WTC11 (cell line): ENCODE data around the gene F2. TPM values are rescaled to one million over a fixed set of nuclear protein-coding genes. Genes with fewer than 3 reads are reported as not detected.

ENCODE experiments used
- ATAC-seq: fragments of 200-7000 bp; cut with Tn5 transposase; 2 replicates; pipeline ENCODE4 v1.10.0; 2021; ENCODE audit warnings: mild to moderate bottlenecking, moderate library complexity
- CTCF ChIA-PET: fragments of 300-600 bp; sonication (Branson Sonifier 250); formaldehyde crosslinking; loops from one replicate; lab custom pipeline; 2021; ENCODE audit warnings: antibody characterized with exemption; lab: Charles Lee
- POLR2A ChIA-PET: fragments of 350-600 bp; sonication (Branson Sonifier 250); formaldehyde crosslinking; loops from one replicate; lab custom pipeline; 2021; ENCODE audit warnings: antibody characterized with exemption; lab: Charles Lee
- DNase-seq: peaks from one replicate; pipeline ENCODE4 v3.0.0; 2021; ENCODE audit warnings: low spot score
- H3K27ac Mint-ChIP-seq: 2 replicates; pipeline ENCODE4 v1.8.0; 2021; ENCODE audit warnings: mixed read lengths
- H3K27me3 Mint-ChIP-seq: 2 replicates; pipeline ENCODE4 v1.8.0; 2021; ENCODE audit warnings: low read depth, mild to moderate bottlenecking, moderate library complexity, mixed read lengths
- H3K36me3 Mint-ChIP-seq: 2 replicates; pipeline ENCODE4 v1.8.0; 2021; ENCODE audit warnings: mixed read lengths
- H3K4me1 Mint-ChIP-seq: 2 replicates; pipeline ENCODE4 v1.8.0; 2022; ENCODE audit warnings: mixed read lengths
- H3K4me3 Mint-ChIP-seq: 2 replicates; pipeline ENCODE4 v1.8.0; 2021; ENCODE audit warnings: mild to moderate bottlenecking, moderate library complexity, mixed read lengths
- H3K9me3 Mint-ChIP-seq: 2 replicates; pipeline ENCODE4 v1.8.0; 2021; ENCODE audit warnings: mixed read lengths
- CREM ChIP-seq: sonication (generic); formaldehyde crosslinking; IDR thresholded peaks from 2 replicates; pipeline ENCODE4 v1.8.1; 2022; ENCODE audit warnings: mild to moderate bottlenecking, missing genetic modification reagents, moderate library complexity
- CTCF ChIP-seq: fragments of 200-600 bp; IDR thresholded peaks from 2 replicates; pipeline ENCODE4 v1.8.0; 2022; ENCODE audit warnings: antibody characterized with exemption
- ERG ChIP-seq: fragments of 250-450 bp; sonication (Bioruptor Pico); IDR thresholded peaks from 2 replicates; pipeline ENCODE4 v1.8.0; 2021; ENCODE audit warnings: mild to moderate bottlenecking
- FOXJ3 ChIP-seq: sonication (generic); formaldehyde crosslinking; IDR thresholded peaks from 2 replicates; pipeline ENCODE4 v1.9.0; 2021; ENCODE audit warnings: missing genetic modification reagents, mild to moderate bottlenecking, borderline replicate concordance
- FOXP1 ChIP-seq: sonication (generic); formaldehyde crosslinking; IDR thresholded peaks from 2 replicates; pipeline ENCODE4 v1.8.0; 2022; ENCODE audit warnings: missing genetic modification reagents, mild to moderate bottlenecking, moderate library complexity, borderline replicate concordance
- GABPB1 ChIP-seq: sonication (generic); formaldehyde crosslinking; IDR thresholded peaks from 2 replicates; pipeline ENCODE4 v1.8.1; 2023; ENCODE audit warnings: mild to moderate bottlenecking, missing genetic modification reagents
- JAZF1 ChIP-seq: fragments of 250-450 bp; sonication (Bioruptor Pico); IDR thresholded peaks from 2 replicates; pipeline ENCODE4 v1.9.0; 2021; ENCODE audit warnings: moderate library complexity, mild to moderate bottlenecking, inconsistent platforms
- RORB ChIP-seq: fragments of 250-450 bp; sonication (Bioruptor Pico); IDR thresholded peaks from 2 replicates; pipeline ENCODE4 v1.9.0; 2021; ENCODE audit warnings: mild to moderate bottlenecking
- SP1 ChIP-seq: sonication (generic); formaldehyde crosslinking; conservative IDR thresholded peaks from 2 replicates; pipeline ENCODE4 v1.8.1; 2022; ENCODE audit warnings: missing genetic modification reagents
- TCF7 ChIP-seq: sonication (generic); formaldehyde crosslinking; IDR thresholded peaks from 2 replicates; pipeline ENCODE4 v1.8.0; 2022; ENCODE audit warnings: mild to moderate bottlenecking, low read depth, missing genetic modification reagents, moderate library complexity
- TP53 ChIP-seq: sonication (generic); formaldehyde crosslinking; IDR thresholded peaks from 2 replicates; pipeline ENCODE4 v1.8.1; 2023; ENCODE audit warnings: mild to moderate bottlenecking, missing genetic modification reagents
- USF1 ChIP-seq: sonication (generic); formaldehyde crosslinking; IDR thresholded peaks from 2 replicates; pipeline ENCODE4 v1.8.0; 2022; ENCODE audit warnings: mild to moderate bottlenecking, missing genetic modification reagents
- ZNF138 ChIP-seq: sonication (generic); formaldehyde crosslinking; conservative IDR thresholded peaks from 2 replicates; pipeline ENCODE4 v1.8.1; 2022; ENCODE audit warnings: mild to moderate bottlenecking, moderate library complexity, missing genetic modification reagents
- ZNF317 ChIP-seq: sonication (generic); formaldehyde crosslinking; IDR thresholded peaks from 2 replicates; pipeline ENCODE4 v1.8.1; 2023; ENCODE audit warnings: low read depth, mild to moderate bottlenecking, moderate library complexity, missing genetic modification reagents, borderline replicate concordance
- ZNF396 ChIP-seq: fragments of 250-450 bp; sonication (Bioruptor Pico); IDR thresholded peaks from 2 replicates; pipeline ENCODE4 v1.8.0; 2021; ENCODE audit warnings: mild to moderate bottlenecking, moderate library complexity, borderline replicate concordance
- ZNF671 ChIP-seq: fragments of 250-450 bp; sonication (Bioruptor Pico); IDR thresholded peaks from 2 replicates; pipeline ENCODE4 v1.8.0; 2021; ENCODE audit warnings: mild to moderate bottlenecking
- total RNA-seq: library from RNA; stranded (reverse); gene quantifications from 3 replicates; pipeline ENCODE4 v1.2.3, GENCODE V29; 2021
- TF ChIP-seq, protein P1 (sequence below): fragments of 250-450 bp; sonication (Bioruptor Pico); IDR thresholded peaks from 2 replicates; pipeline ENCODE4 v1.9.0; 2021; ENCODE audit warnings: moderate library complexity, mild to moderate bottlenecking, inconsistent platforms, borderline replicate concordance
- TF ChIP-seq, protein P2 (sequence below): sonication (generic); formaldehyde crosslinking; IDR thresholded peaks from 2 replicates; pipeline ENCODE4 v1.8.0; 2022; ENCODE audit warnings: missing genetic modification reagents
- TF ChIP-seq, protein P3 (sequence below): sonication (generic); formaldehyde crosslinking; conservative IDR thresholded peaks from 2 replicates; pipeline ENCODE4 v1.8.1; 2022; ENCODE audit warnings: mild to moderate bottlenecking, missing genetic modification reagents
- TF ChIP-seq, protein P4 (sequence below): sonication (generic); formaldehyde crosslinking; IDR thresholded peaks from 2 replicates; pipeline ENCODE4 v1.8.1; 2023; ENCODE audit warnings: mild to moderate bottlenecking, missing genetic modification reagents, moderate library complexity

Gene F2
- total RNA-seq, 1 experiment from 2014 or later, result 0.50 TPM

DNA sequence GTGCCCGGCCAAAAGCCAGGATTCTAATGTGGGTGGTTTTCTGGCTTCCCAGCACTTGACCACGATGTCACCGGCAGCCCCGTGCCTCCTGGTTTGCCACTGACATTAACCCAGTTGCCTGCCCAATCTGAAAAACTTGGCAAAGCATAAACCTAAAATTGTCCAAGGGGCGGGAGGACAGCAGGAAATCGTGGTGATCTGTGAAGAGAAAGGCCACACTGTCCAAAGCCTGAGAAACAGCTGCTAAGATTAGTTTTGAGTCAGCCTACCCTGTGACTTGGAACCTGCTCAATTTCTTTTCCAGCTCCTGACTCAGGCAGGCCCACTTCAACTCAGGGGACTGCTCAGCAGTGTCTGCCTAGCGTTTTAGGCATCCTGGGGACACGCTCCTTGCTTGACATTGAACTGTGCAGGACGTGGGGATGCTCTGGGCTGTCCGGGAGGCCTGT lies 8.2 kb upstream of the F2 start:
- peaks cover 2% of the 10 kb centered on the region; the same call in 1 of the 2 replicates for H3K36me3 Mint-ChIP-seq
- no peaks in the 10 kb centered on the region for H3K9me3 Mint-ChIP-seq
- H3K4me1 Mint-ChIP-seq, result no peaks in the 10 kb centered on the region
- DNase-seq (no peak), ATAC-seq (no peak)
- no peak overlapping the region for H3K4me3 Mint-ChIP-seq
- POLR2A ChIA-PET, result no interaction called here
- CTCF ChIA-PET, result interaction anchor here (0.8 to 1.6 kb wide), 2 partner anchors 221 to 644 kb away, joined by 4 read pairs; no protein-coding TSS in a partner anchor
- no peaks in the 10 kb centered on the region for H3K27me3 Mint-ChIP-seq
- H3K27ac Mint-ChIP-seq, result no peak overlapping the region
- TF ChIP-seq FOXP1 (CRISPR knock-in tag) (no peak), GABPB1 (no peak)
- TF ChIP-seq, all 79 proteins: peak for 0

DNA sequence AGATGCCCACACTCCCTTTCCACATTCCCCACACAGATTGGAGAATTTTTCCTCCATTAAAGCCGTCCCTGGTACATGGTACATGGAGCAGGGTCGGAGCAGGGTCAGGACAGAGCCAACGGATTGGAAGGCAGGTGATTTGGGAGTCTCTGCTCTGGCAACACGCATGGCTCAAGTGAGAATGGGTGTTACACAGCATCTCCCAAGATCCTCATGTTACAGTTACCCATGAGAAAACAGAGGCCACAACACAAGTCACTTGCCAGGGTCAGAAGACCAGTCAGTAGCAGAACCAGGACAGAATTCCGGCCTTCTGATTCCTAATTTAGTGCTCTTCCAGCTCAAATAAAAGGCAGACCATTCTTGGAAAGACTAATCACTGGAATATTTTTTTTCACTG lies 7.7 kb upstream of the F2 start:
- no peak for DNase-seq
- POLR2A ChIA-PET, result no interaction called here

More for the DNA sequence above, 7.7 kb upstream of the F2 start:
- Mint-ChIP-seq H3K4me1 (no peaks in the 10 kb centered on the region), H3K4me3 (no peak overlapping the region), H3K9me3 (no peaks in the 10 kb centered on the region), H3K27ac (no peak overlapping the region), H3K36me3 (peaks cover 2% of the 10 kb centered on the region; the same call in 1 of the 2 replicates), H3K27me3 (no peaks in the 10 kb centered on the region)
- TF ChIP-seq CREM (CRISPR knock-in tag) (no peak), SP1 (CRISPR knock-in tag) (no peak), ZNF317 (no peak), ZNF671 (no peak), TP53 (CRISPR knock-in tag) (no peak), RORB (CRISPR knock-in tag) (no peak), ZNF396 (CRISPR knock-in tag) (no peak), TCF7 (no peak), USF1 (no peak), ZNF138 (CRISPR knock-in tag) (no peak), CTCF (no peak), ERG (CRISPR knock-in tag) (no peak), FOXJ3 (no peak), GABPB1 (no peak), JAZF1 (CRISPR knock-in tag) (no peak)
- TF ChIP-seq, protein P1, sequence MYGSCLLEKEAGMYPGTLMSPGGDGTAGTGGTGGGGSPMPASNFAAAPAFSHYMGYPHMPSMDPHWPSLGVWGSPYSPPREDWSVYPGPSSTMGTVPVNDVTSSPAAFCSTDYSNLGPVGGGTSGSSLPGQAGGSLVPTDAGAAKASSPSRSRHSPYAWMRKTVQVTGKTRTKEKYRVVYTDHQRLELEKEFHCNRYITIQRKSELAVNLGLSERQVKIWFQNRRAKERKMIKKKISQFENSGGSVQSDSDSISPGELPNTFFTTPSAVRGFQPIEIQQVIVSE (CRISPR knock-in tag), result no peak
- TF ChIP-seq, protein P2, sequence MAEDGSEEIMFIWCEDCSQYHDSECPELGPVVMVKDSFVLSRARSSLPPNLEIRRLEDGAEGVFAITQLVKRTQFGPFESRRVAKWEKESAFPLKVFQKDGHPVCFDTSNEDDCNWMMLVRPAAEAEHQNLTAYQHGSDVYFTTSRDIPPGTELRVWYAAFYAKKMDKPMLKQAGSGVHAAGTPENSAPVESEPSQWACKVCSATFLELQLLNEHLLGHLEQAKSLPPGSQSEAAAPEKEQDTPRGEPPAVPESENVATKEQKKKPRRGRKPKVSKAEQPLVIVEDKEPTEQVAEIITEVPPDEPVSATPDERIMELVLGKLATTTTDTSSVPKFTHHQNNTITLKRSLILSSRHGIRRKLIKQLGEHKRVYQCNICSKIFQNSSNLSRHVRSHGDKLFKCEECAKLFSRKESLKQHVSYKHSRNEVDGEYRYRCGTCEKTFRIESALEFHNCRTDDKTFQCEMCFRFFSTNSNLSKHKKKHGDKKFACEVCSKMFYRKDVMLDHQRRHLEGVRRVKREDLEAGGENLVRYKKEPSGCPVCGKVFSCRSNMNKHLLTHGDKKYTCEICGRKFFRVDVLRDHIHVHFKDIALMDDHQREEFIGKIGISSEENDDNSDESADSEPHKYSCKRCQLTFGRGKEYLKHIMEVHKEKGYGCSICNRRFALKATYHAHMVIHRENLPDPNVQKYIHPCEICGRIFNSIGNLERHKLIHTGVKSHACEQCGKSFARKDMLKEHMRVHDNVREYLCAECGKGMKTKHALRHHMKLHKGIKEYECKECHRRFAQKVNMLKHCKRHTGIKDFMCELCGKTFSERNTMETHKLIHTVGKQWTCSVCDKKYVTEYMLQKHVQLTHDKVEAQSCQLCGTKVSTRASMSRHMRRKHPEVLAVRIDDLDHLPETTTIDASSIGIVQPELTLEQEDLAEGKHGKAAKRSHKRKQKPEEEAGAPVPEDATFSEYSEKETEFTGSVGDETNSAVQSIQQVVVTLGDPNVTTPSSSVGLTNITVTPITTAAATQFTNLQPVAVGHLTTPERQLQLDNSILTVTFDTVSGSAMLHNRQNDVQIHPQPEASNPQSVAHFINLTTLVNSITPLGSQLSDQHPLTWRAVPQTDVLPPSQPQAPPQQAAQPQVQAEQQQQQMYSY (CRISPR knock-in tag), result no peak
- TF ChIP-seq, protein P3, sequence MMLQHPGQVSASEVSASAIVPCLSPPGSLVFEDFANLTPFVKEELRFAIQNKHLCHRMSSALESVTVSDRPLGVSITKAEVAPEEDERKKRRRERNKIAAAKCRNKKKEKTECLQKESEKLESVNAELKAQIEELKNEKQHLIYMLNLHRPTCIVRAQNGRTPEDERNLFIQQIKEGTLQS, result no peak
- TF ChIP-seq, protein P4, sequence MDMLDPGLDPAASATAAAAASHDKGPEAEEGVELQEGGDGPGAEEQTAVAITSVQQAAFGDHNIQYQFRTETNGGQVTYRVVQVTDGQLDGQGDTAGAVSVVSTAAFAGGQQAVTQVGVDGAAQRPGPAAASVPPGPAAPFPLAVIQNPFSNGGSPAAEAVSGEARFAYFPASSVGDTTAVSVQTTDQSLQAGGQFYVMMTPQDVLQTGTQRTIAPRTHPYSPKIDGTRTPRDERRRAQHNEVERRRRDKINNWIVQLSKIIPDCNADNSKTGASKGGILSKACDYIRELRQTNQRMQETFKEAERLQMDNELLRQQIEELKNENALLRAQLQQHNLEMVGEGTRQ (CRISPR knock-in tag), result no peak
- CTCF ChIA-PET, result interaction anchor here (0.8 to 1.6 kb wide), 2 partner anchors 221 to 644 kb away, joined by 4 read pairs; no protein-coding TSS in a partner anchor
- no peak for ATAC-seq
